Kidney (tissue), 14 donors: ENCODE results near the gene DGKG. TPM values are rescaled to one million over a fixed set of nuclear protein-coding genes. Genes with fewer than 3 reads are reported as not detected.

Source experiments
- DNase-seq, 5 donors: peaks; one replicate each; pipeline ENCODE4 v3.0.0-alpha.2; 2013 to 2020
- FAIRE-seq: peaks from 2 replicates; lab custom pipeline; 2012; peaks lifted over from hg19 to GRCh38; lab: Jason Lieb, UNC
- H3K27ac ChIP-seq, 2 donors: one replicate each; pipeline ENCODE4 v1.7.0; 2013; ENCODE audit warnings: low read depth in 2 of 2, low read length in 2 of 2, inconsistent platforms in 1 of 2
- H3K27me3 ChIP-seq: one replicate; pipeline ENCODE4 v1.7.1; 2013; ENCODE audit warnings: low read length, inconsistent platforms; ENCODE audit not compliant: control insufficient read depth, insufficient read depth
- H3K36me3 ChIP-seq, 3 donors: one replicate each; pipeline versions ENCODE4 v1.7.0 to v1.7.1; 2013; ENCODE audit warnings: low read length in 3 of 3, control low read depth in 1 of 3, inconsistent platforms in 1 of 3; ENCODE audit not compliant: insufficient read depth in 3 of 3, control insufficient read depth in 2 of 3
- H3K4me1 ChIP-seq, 3 donors: one replicate each; pipeline versions ENCODE4 v1.7.0 to v1.7.1; 2013; ENCODE audit warnings: low read length in 3 of 3, inconsistent platforms in 1 of 3, low read depth in 1 of 3; ENCODE audit not compliant: control insufficient read depth in 2 of 3, insufficient read depth in 2 of 3
- H3K4me3 ChIP-seq, 3 donors: one replicate each; pipeline versions ENCODE4 v1.7.0 to v1.8.1; 2013; ENCODE audit warnings: low read length in 3 of 3, control low read depth in 1 of 3, inconsistent platforms in 1 of 3
- H3K9ac ChIP-seq, 3 donors: one replicate each; pipeline versions ENCODE4 v1.7.0 to v1.7.1; 2013; ENCODE audit warnings: low read length in 3 of 3, control low read depth in 1 of 3, inconsistent platforms in 1 of 3
- H3K9me3 ChIP-seq, 3 donors: one replicate each; pipeline versions ENCODE4 v1.7.0 to v1.7.1; 2013; ENCODE audit warnings: low read length in 3 of 3, control low read depth in 1 of 3, inconsistent platforms in 1 of 3; ENCODE audit not compliant: control insufficient read depth in 2 of 3, insufficient read depth in 1 of 3
- intact Hi-C: fragments of 100-400 bp; cut with DNase I; formaldehyde crosslinking; loops from one replicate; pipeline ENCODE4 v1.11.1; 2022
- polyA plus RNA-seq: library from polyadenylated mRNA; stranded (reverse); fragments of 350-450 nt; fragmentation: Illumina TruSeq; extraction: RNeasy Lipid Tissue Mini Kit (QIAGEN cat#74804); gene quantifications from one replicate; pipeline ENCODE4 v1.2.3, GENCODE V29; 2014; ENCODE audit warnings: low read depth, low replicate concordance; ENCODE audit not compliant: insufficient read depth
- total RNA-seq: library from RNA; stranded (reverse); fragmentation: NEBNext Ultra II Directional; extraction: Animal tissue kit (Norgen Biotek cat#: 25700); gene quantifications from one replicate; pipeline ENCODE4 v1.2.1, GENCODE V29; 2021
- TF ChIP-seq, protein P1 (sequence below): IDR thresholded peaks from 3 replicates; pipeline ENCODE4 v1.5.1; 2012; ENCODE audit warnings: mild to moderate bottlenecking, moderate library complexity, borderline replicate concordance; ENCODE audit not compliant: insufficient read depth; ENCODE audit errors: extremely low read depth
- donor health status: control.
- donor health status: control.
- donor health status: control.
- donor health status: control.
- donor health status: control.
- donor health status: DM: yes; HTN: yes; CAD: no.
- donor health status: Normal renal cell carcinoma (clear cell type).

DGKG gene
- total and polyA plus RNA-seq, 2 donors from 2014 or later, result 0.95 to 11.4 TPM

DNA sequence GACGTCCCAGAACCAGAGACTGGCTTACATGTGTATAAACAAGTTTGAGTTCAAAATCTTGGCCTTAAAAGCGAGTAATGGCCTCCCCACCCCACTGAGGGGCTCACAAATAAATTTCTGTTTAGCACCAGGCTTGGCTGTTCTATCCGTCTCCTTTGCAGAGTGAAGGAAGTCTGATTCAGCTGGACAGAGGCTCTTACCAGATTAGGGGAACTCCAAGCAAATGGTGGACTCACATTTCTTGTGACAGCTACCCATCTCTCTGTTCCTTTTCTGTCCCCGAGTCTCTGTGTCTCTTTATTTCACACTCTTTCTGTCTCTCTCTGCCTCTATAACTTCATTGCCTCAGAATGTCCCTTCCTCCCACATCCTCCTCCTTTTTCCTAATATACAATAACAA, 62.7 kb downstream of the DGKG start:
- H3K36me3 ChIP-seq, result no peaks in the 10 kb centered on the region
- H3K27ac ChIP-seq, result no peak overlapping the region
- no peaks in the 10 kb centered on the region for H3K9me3 ChIP-seq
- intact Hi-C loops, result no loop called here
- no peaks in the 10 kb centered on the region for H3K27me3 ChIP-seq
- no peak overlapping the region for H3K9ac ChIP-seq
- H3K4me1 ChIP-seq, result peaks cover 0 to 7% (median 4%) of the 10 kb centered on the region in 3 donors
- H3K4me3 ChIP-seq, result no peak overlapping the region
- DNase-seq (no peak), FAIRE-seq (no peak)
- TF ChIP-seq, protein P1, sequence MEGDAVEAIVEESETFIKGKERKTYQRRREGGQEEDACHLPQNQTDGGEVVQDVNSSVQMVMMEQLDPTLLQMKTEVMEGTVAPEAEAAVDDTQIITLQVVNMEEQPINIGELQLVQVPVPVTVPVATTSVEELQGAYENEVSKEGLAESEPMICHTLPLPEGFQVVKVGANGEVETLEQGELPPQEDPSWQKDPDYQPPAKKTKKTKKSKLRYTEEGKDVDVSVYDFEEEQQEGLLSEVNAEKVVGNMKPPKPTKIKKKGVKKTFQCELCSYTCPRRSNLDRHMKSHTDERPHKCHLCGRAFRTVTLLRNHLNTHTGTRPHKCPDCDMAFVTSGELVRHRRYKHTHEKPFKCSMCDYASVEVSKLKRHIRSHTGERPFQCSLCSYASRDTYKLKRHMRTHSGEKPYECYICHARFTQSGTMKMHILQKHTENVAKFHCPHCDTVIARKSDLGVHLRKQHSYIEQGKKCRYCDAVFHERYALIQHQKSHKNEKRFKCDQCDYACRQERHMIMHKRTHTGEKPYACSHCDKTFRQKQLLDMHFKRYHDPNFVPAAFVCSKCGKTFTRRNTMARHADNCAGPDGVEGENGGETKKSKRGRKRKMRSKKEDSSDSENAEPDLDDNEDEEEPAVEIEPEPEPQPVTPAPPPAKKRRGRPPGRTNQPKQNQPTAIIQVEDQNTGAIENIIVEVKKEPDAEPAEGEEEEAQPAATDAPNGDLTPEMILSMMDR, result no peak

DNA sequence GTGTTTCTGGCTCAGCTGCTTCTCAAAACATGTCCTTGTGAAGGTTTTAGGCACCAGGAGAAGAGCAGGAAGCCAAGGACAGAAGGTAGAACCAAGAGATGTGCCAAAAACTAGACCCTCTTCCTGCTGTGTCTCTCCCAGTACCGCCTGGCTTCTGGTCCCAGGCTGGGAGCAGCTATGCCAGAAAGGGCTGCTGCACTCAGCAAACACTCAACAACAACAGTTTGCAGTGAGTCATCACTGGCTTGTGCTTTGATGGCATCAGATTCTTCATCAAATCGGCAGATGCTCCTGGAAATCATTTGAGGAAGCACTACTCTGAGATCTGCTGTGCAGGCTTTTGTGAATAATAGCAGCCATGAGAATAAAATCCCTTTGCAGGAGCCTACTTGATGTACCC, 63.2 kb downstream of the DGKG start:
- Histone ChIP-seq H3K4me1 (peaks cover 0 to 7% (median 4%) of the 10 kb centered on the region in 3 donors), H3K36me3 (no peaks in the 10 kb centered on the region), H3K9ac (no peak overlapping the region), H3K27ac (no peak overlapping the region), H3K9me3 (no peaks in the 10 kb centered on the region), H3K4me3 (no peak overlapping the region), H3K27me3 (no peaks in the 10 kb centered on the region)
- FAIRE-seq (no peak), DNase-seq (no peak)
- TF ChIP-seq, protein P1, result no peak
- intact Hi-C loops, result no loop called here

DNA sequence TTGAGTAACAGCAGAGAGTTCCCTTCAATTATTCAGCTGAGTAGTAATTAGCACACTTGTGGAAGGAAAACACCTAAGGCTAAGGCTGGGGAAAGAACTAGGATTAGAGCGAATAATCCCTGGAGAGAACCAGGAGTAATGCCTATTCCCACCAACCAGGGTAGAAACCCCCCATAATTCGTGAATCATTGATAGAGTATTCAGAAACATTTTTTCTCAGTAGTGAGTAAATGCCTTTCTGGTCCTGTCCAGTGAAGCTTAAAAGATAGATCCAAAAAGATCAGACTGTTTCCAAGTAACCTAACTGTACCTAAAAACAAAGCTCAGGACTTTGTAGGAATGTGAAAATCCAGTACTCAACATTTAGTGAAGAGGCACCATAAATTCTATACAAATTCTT, 71.2 kb downstream of the DGKG start:
- intact Hi-C loops, result no loop called here
- Histone ChIP-seq H3K27ac (no peak overlapping the region), H3K27me3 (no peaks in the 10 kb centered on the region), H3K4me1 (peaks cover 0 to 9% (median 0%) of the 10 kb centered on the region in 3 donors), H3K36me3 (no peaks in the 10 kb centered on the region), H3K9ac (no peak overlapping the region), H3K9me3 (no peaks in the 10 kb centered on the region), H3K4me3 (no peak overlapping the region)
- TF ChIP-seq, protein P1, result no peak
- FAIRE-seq, result no peak
- DNase-seq, result no peak

DNA sequence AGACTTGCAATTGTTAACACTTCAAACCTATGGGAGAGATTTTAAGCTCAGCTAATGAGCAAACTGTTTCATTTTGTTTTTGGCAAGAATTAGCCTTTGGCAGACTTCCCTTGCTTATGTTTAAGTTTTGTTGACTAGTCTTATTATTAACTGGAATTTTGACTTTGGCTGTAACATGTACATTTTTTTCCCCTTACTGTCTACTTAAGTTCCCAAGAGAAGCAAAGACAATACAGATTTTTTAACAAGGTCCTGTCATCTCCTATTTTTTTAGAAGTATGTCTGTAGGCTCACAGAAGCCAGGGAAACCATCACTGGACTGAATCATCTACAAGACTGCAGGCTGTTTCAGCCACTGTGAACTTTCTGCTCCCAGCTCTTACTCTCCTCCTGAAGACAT, 74.3 kb downstream of the DGKG start:
- DNase-seq (peak in 1 of 5 donors; percentile 21), FAIRE-seq (no peak)
- Histone ChIP-seq H3K9me3 (no peaks in the 10 kb centered on the region), H3K27ac (no peak overlapping the region), H3K4me3 (no peak overlapping the region), H3K27me3 (no peaks in the 10 kb centered on the region), H3K4me1 (peaks cover 0 to 9% (median 0%) of the 10 kb centered on the region in 3 donors), H3K36me3 (no peaks in the 10 kb centered on the region), H3K9ac (no peak overlapping the region)
- TF ChIP-seq, protein P1, result no peak
- intact Hi-C loops, result no loop called here
